ENCODE measurements around the gene ZNF280D.

GRCh38 chr15:56582785-56583184 lies 150.5 kb downstream of the ZNF280D start:
- no peak for TF ChIP-seq TAF1 (IDR thresholded peaks at IDR 0.05; ENCODE audit: borderline replicate concordance, insufficient read depth, low read length)
- no peak for TF ChIP-seq POLR2AphosphoS5 (IDR thresholded peaks at IDR 0.05; ENCODE audit: low read depth, low read length)
- TF ChIP-seq SIN3A (IDR thresholded peaks at IDR 0.05; ENCODE audit: borderline replicate concordance, insufficient read depth, low read length) = no peak
